ENCODE measurements around the gene CACNB2. TPM values are rescaled to one million over a fixed set of nuclear protein-coding genes. Genes with fewer than 3 reads are reported as not detected.
"Not testable (repeated sequence)": the region's sequence is repeated elsewhere in the genome, so short reads cannot be mapped to it uniquely, and the experiment has no call there.

Gene CACNB2
- total RNA-seq, 2 donors from 2014 or later = 4.5 to 56.7 TPM

- TF ChIP-seq, protein P1, sequence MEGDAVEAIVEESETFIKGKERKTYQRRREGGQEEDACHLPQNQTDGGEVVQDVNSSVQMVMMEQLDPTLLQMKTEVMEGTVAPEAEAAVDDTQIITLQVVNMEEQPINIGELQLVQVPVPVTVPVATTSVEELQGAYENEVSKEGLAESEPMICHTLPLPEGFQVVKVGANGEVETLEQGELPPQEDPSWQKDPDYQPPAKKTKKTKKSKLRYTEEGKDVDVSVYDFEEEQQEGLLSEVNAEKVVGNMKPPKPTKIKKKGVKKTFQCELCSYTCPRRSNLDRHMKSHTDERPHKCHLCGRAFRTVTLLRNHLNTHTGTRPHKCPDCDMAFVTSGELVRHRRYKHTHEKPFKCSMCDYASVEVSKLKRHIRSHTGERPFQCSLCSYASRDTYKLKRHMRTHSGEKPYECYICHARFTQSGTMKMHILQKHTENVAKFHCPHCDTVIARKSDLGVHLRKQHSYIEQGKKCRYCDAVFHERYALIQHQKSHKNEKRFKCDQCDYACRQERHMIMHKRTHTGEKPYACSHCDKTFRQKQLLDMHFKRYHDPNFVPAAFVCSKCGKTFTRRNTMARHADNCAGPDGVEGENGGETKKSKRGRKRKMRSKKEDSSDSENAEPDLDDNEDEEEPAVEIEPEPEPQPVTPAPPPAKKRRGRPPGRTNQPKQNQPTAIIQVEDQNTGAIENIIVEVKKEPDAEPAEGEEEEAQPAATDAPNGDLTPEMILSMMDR (IDR thresholded peaks at IDR 0.05) = no peak
- Histone ChIP-seq H3K9me3 (no peaks in the 10 kb centered on the region), H3K4me3 (no peak overlapping the region), H3K27me3 (replicated peaks; ENCODE audit: insufficient read depth) (no peaks in the 10 kb centered on the region), H3K4me1 (ENCODE audit: control insufficient read depth in 1 of 2, low read depth in 2 of 2) (peaks cover 0 to 22% of the 10 kb centered on the region in 2 donors), H3K36me3 (no peaks in the 10 kb centered on the region), H3K27ac (no peak overlapping the region)
- no peak for ATAC-seq (ENCODE audit: insufficient number of reproducible peaks, low FRiP score, low read depth)
- no peak for DNase-seq (ENCODE audit: low spot score)
Measured at GRCh38 chr10:18205098-18205834, 65.0 kb downstream of the CACNB2 start.

DNA sequence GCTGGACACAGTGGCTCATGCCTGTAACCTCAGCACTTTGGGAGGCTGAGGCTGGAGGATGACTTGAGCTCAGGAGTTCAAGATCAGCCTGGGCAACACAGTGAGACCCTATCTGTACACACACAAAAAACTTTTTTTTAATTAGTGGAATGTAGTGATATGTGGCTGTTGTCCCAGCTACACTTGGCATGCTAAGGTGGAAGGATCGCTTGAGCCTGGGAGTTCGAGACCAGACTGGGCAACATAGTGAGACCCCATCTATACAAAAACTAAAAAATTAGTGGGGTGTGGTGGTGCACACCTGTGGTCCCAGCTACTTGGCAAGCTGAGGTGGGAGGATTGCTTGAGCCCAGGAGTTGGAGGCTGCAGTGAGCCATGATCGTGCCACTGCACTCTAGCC lies 68.0 kb downstream of the CACNB2 start:
- not testable (repeated sequence) for H3K9me3 ChIP-seq; H3K27ac ChIP-seq; H3K27me3 ChIP-seq (replicated peaks; ENCODE audit: insufficient read depth); H3K36me3 ChIP-seq; ATAC-seq (ENCODE audit: insufficient number of reproducible peaks, low FRiP score, low read depth); DNase-seq (ENCODE audit: low spot score); H3K4me3 ChIP-seq
- peaks cover 0 to 14% of the 10 kb centered on the region in 2 donors for H3K4me1 ChIP-seq (ENCODE audit: control insufficient read depth in 1 of 2, low read depth in 2 of 2)

DNA sequence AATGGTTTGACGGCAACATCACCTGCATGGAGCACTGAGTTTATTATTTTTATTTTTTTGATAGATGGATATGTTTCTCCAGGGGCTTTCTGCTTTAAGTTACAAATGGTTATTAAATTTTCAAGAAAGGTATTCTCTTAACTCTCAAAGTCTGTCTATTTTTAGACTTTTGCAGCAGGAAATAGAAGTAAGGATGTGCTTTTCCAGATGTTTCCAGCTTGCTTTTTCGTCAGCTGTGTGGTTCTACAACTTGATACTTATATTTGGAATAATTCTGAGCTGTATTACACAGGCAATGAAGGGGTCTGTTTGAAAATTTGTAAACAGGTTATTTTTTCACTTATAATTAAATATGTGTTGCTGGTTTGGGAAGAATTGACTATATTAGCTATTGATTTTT lies 69.0 kb downstream of the CACNB2 start:
- peaks cover 0 to 3% of the 10 kb centered on the region in 2 donors for H3K4me1 ChIP-seq (ENCODE audit: control insufficient read depth in 1 of 2, low read depth in 2 of 2)
- no peak for DNase-seq (ENCODE audit: low spot score)
- ATAC-seq (ENCODE audit: insufficient number of reproducible peaks, low FRiP score, low read depth) = no peak
- TF ChIP-seq, protein P1 (IDR thresholded peaks at IDR 0.05) = no peak
- H3K4me3 ChIP-seq = no peak overlapping the region
- no peaks in the 10 kb centered on the region for H3K27me3 ChIP-seq (replicated peaks; ENCODE audit: insufficient read depth)
- H3K27ac ChIP-seq = no peak overlapping the region
- H3K36me3 ChIP-seq = no peaks in the 10 kb centered on the region
- H3K9me3 ChIP-seq = no peaks in the 10 kb centered on the region

GRCh38 chr10:18210711-18211110 lies 70.5 kb downstream of the CACNB2 start:
- H3K4me1 ChIP-seq (ENCODE audit: control insufficient read depth in 1 of 2, low read depth in 2 of 2) = peaks cover 0 to 4% of the 10 kb centered on the region in 2 donors
- no peaks in the 10 kb centered on the region for H3K27me3 ChIP-seq (replicated peaks; ENCODE audit: insufficient read depth)
- no peak for DNase-seq (ENCODE audit: low spot score)
- no peak overlapping the region for H3K4me3 ChIP-seq
- no peaks in the 10 kb centered on the region for H3K9me3 ChIP-seq
- H3K36me3 ChIP-seq = no peaks in the 10 kb centered on the region
- no peak for ATAC-seq (ENCODE audit: insufficient number of reproducible peaks, low FRiP score, low read depth)
- TF ChIP-seq, protein P1 (IDR thresholded peaks at IDR 0.05) = no peak
- no peak overlapping the region for H3K27ac ChIP-seq

- Histone ChIP-seq H3K9me3 (no peaks in the 10 kb centered on the region), H3K27me3 (replicated peaks; ENCODE audit: insufficient read depth) (no peaks in the 10 kb centered on the region), H3K4me1 (ENCODE audit: control insufficient read depth in 1 of 2, low read depth in 2 of 2) (peaks cover 0 to 4% of the 10 kb centered on the region in 2 donors), H3K27ac (no peak overlapping the region), H3K4me3 (no peak overlapping the region), H3K36me3 (no peaks in the 10 kb centered on the region)
- TF ChIP-seq, protein P1 (IDR thresholded peaks at IDR 0.05) = no peak
- no peak for DNase-seq (ENCODE audit: low spot score)
- ATAC-seq (ENCODE audit: insufficient number of reproducible peaks, low FRiP score, low read depth) = no peak
Measured at GRCh38 chr10:18211862-18212261, 71.6 kb downstream of the CACNB2 start.

DNA sequence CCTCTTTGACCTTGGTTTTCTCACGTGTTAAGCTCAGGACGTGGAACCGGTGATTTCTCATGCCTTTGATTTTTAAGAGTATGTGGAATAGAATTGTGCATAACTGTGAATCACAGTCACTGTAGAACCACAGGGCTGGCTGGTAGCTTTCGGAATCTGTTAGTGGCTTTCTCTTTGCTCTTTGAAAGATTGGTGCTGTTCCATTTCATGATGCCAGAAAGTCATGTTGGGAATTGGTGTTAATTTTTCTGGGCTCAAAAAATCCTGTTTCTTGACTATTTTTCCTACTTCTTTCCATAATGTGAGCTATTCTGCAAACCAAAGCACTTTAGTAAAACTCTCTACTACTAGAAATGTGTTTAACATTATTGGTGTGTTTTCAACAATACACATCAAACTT lies 73.0 kb downstream of the CACNB2 start:
- Histone ChIP-seq H3K36me3 (no peaks in the 10 kb centered on the region), H3K4me1 (ENCODE audit: control insufficient read depth in 1 of 2, low read depth in 2 of 2) (peaks cover 0 to 4% of the 10 kb centered on the region in 2 donors), H3K4me3 (no peak overlapping the region), H3K9me3 (no peaks in the 10 kb centered on the region), H3K27ac (no peak overlapping the region), H3K27me3 (replicated peaks; ENCODE audit: insufficient read depth) (no peaks in the 10 kb centered on the region)
- DNase-seq (ENCODE audit: low spot score) (no peak), ATAC-seq (ENCODE audit: insufficient number of reproducible peaks, low FRiP score, low read depth) (no peak)
- TF ChIP-seq, protein P1 (IDR thresholded peaks at IDR 0.05) = no peak
